Neural cell (in vitro differentiated cells): ENCODE data around the gene ARID3A. TPM values are rescaled to one million over a fixed set of nuclear protein-coding genes. Genes with fewer than 3 reads are reported as not detected.

Experiments
- H2AFZ ChIP-seq: fragments of 200-600, 300-800 bp; sonication (generic), shearing (Covaris generic); 2 replicates; pipeline ENCODE4 v1.6.0; 2014; ENCODE audit warnings: low read depth, mild to moderate bottlenecking, antibody characterized with exemption, low read length, moderate library complexity
- H3F3A ChIP-seq: fragments of 200-600 bp; shearing (Covaris generic); 2 replicates; pipeline ENCODE4 v1.6.1; 2016; ENCODE audit warnings: mild to moderate bottlenecking, moderate library complexity, mixed read lengths, antibody characterized with exemption, low read length; ENCODE audit not compliant: insufficient read depth, poor library complexity, severe bottlenecking
- H3K27ac ChIP-seq: fragments of 200-600, 300-800 bp; sonication (generic), shearing (Covaris generic); 2 replicates; pipeline ENCODE4 v1.5.1; 2014; ENCODE audit warnings: mild to moderate bottlenecking, low read length, moderate library complexity
- H3K27me3 ChIP-seq: fragments of 300-800, 200-600 bp; sonication (generic), shearing (Covaris generic); 2 replicates; pipeline ENCODE4 v1.6.0; 2014; ENCODE audit warnings: mild to moderate bottlenecking, low read depth, low read length, moderate library complexity; ENCODE audit not compliant: insufficient read depth
- H3K36me3 ChIP-seq: fragments of 300-800, 200-600 bp; sonication (generic), shearing (Covaris generic); 2 replicates; pipeline ENCODE4 v1.5.1; 2014; ENCODE audit warnings: mild to moderate bottlenecking, antibody characterized with exemption, low read length, moderate library complexity; ENCODE audit not compliant: insufficient read depth
- H3K4me2 ChIP-seq: fragments of 300-800, 200-600 bp; sonication (generic), shearing (Covaris generic); 2 replicates; pipeline ENCODE4 v1.6.0; 2014; ENCODE audit warnings: mild to moderate bottlenecking, low read length
- H3K4me3 ChIP-seq: fragments of 300-800, 200-600 bp; sonication (generic), shearing (Covaris generic); 2 replicates; pipeline ENCODE4 v1.5.1; 2014; ENCODE audit warnings: mild to moderate bottlenecking, low read length, moderate library complexity
- H3K79me2 ChIP-seq: fragments of 200-600 bp; shearing (Covaris generic); replicated peaks from 2 replicates; pipeline ENCODE4 v1.6.0; 2014; ENCODE audit warnings: mild to moderate bottlenecking, low read length, moderate library complexity; ENCODE audit not compliant: insufficient read depth
- H3K9ac ChIP-seq: fragments of 300-800, 200-600 bp; sonication (generic), shearing (Covaris generic); 2 replicates; pipeline ENCODE4 v1.6.1; 2016; ENCODE audit warnings: mild to moderate bottlenecking, low read length, mixed read lengths
- H3K9me2 ChIP-seq: fragments of 200-600 bp; shearing (Covaris generic); 2 replicates; pipeline ENCODE4 v1.6.1; 2016; ENCODE audit warnings: mild to moderate bottlenecking, low read length, mixed read lengths; ENCODE audit not compliant: insufficient read depth
- H3K9me3 ChIP-seq: fragments of 200-600, 300-800 bp; sonication (generic), shearing (Covaris generic); 2 replicates; pipeline ENCODE4 v1.6.1; 2016; ENCODE audit warnings: mild to moderate bottlenecking, mixed run types, low read length, moderate library complexity, mixed read lengths
- H4K20me1 ChIP-seq: fragments of 200-600 bp; shearing (Covaris generic); 2 replicates; pipeline ENCODE4 v1.6.1; 2016; ENCODE audit warnings: mild to moderate bottlenecking, mixed run types; ENCODE audit not compliant: insufficient read depth
- CTCF ChIP-seq: fragments of 450-650 bp; IDR thresholded peaks from 2 replicates; pipeline ENCODE4 v1.5.1; 2014; ENCODE audit warnings: antibody characterized with exemption, mild to moderate bottlenecking, moderate library complexity; ENCODE audit not compliant: poor library complexity, severe bottlenecking
- EP300 ChIP-seq: fragments of 450-650 bp; conservative IDR thresholded peaks from 2 replicates; pipeline ENCODE4 v1.6.1; 2014; ENCODE audit warnings: antibody characterized with exemption, mild to moderate bottlenecking, moderate library complexity; ENCODE audit not compliant: poor library complexity, severe bottlenecking
- EZH2 ChIP-seq: fragments of 200-600, 300-800 bp; shearing (Covaris generic), sonication (generic); IDR thresholded peaks from 2 replicates; pipeline ENCODE4 v1.6.1; 2014; ENCODE audit warnings: antibody characterized with exemption, low read length, borderline replicate concordance, mild to moderate bottlenecking; ENCODE audit not compliant: insufficient read depth, poor library complexity, severe bottlenecking
- MXI1 ChIP-seq: fragments of 450-650 bp; conservative IDR thresholded peaks from 2 replicates; pipeline ENCODE4 v1.6.1; 2014; ENCODE audit warnings: antibody characterized with exemption, mild to moderate bottlenecking; ENCODE audit not compliant: poor library complexity, severe bottlenecking
- POLR2AphosphoS5 ChIP-seq: IDR thresholded peaks from 2 replicates; pipeline ENCODE4 v1.6.1; 2012
- RAD21 ChIP-seq: fragments of 450-650 bp; conservative IDR thresholded peaks from 2 replicates; pipeline ENCODE4 v1.6.1; 2014; ENCODE audit warnings: antibody characterized with exemption, mild to moderate bottlenecking, moderate library complexity
- REST ChIP-seq: IDR thresholded peaks from 2 replicates; pipeline ENCODE4 v1.6.1; 2012; ENCODE audit warnings: borderline replicate concordance
- SMC3 ChIP-seq: fragments of 450-650 bp; conservative IDR thresholded peaks from 2 replicates; pipeline ENCODE4 v1.6.1; 2014; ENCODE audit warnings: antibody characterized with exemption, mild to moderate bottlenecking, moderate library complexity; ENCODE audit not compliant: poor library complexity
- TAF1 ChIP-seq: IDR thresholded peaks from 2 replicates; pipeline ENCODE4 v1.6.1; 2012; ENCODE audit warnings: low read depth
- polyA plus RNA-seq: library from polyadenylated mRNA; depleted of rRNA; stranded (reverse); fragments of >200 nt; gene quantifications from 2 replicates; pipeline ENCODE4 v1.2.3, GENCODE V29; 2014

Gene ARID3A
- polyA plus RNA-seq, 1 donor from 2014 or later, result 11.4 TPM

- Histone ChIP-seq H3K4me2 (no peak overlapping the region), H3K4me3 (no peak overlapping the region), H3K9ac (no peak overlapping the region), H3K79me2 (peaks cover 1% of the 10 kb centered on the region), H3K9me2 (no peaks in the 10 kb centered on the region), H3K27ac (no peak overlapping the region), H3F3A (no peaks in the 10 kb centered on the region), H3K27me3 (no peaks in the 10 kb centered on the region), H4K20me1 (no peaks in the 10 kb centered on the region), H2AFZ (no peak overlapping the region), H3K9me3 (no peaks in the 10 kb centered on the region), H3K36me3 (no peaks in the 10 kb centered on the region)
- TF ChIP-seq EZH2 (no peak), MXI1 (no peak), RAD21 (no peak), POLR2AphosphoS5 (no peak), SMC3 (no peak), CTCF (no peak), TAF1 (no peak), REST (no peak), EP300 (no peak)
These were observed 38.8 kb upstream of the ARID3A start for GRCh38 chr19:887072-887471.

- Histone ChIP-seq H4K20me1 (no peaks in the 10 kb centered on the region), H3K36me3 (no peaks in the 10 kb centered on the region), H3F3A (no peaks in the 10 kb centered on the region), H3K79me2 (peaks cover 6% of the 10 kb centered on the region), H2AFZ (no peak overlapping the region), H3K4me3 (no peak overlapping the region), H3K9me3 (no peaks in the 10 kb centered on the region), H3K27me3 (no peaks in the 10 kb centered on the region), H3K9ac (no peak overlapping the region), H3K27ac (no peak overlapping the region), H3K9me2 (no peaks in the 10 kb centered on the region), H3K4me2 (no peak overlapping the region)
- TF ChIP-seq TAF1 (no peak), POLR2AphosphoS5 (no peak), RAD21 (no peak), EZH2 (no peak), MXI1 (no peak), EP300 (no peak), CTCF (no peak), REST (no peak), SMC3 (no peak)
These were observed 38.2 kb upstream of the ARID3A start for GRCh38 chr19:887599-887998.
